ENCODE results near the gene DND1.
"Not testable (repeated sequence)": the region's sequence is repeated elsewhere in the genome, so short reads cannot be mapped to it uniquely, and the experiment has no call there.

DND1 gene

GRCh38 chr5:140630292-140631035, 42.9 kb downstream of the DND1 start:
- no peaks in the 10 kb centered on the region for H3K36me3 ChIP-seq (ENCODE audit: control insufficient read depth, insufficient read depth, low read length)
- H3K4me1 ChIP-seq (ENCODE audit: control insufficient read depth, insufficient read depth, low read length, poor library complexity, severe bottlenecking), result peaks cover 2% of the 10 kb centered on the region
- no peak overlapping the region for H3K27ac ChIP-seq (ENCODE audit: low read depth, low read length, severe bottlenecking)
- H3K9me3 ChIP-seq (ENCODE audit: control insufficient read depth, low read length), result peaks cover 22% of the 10 kb centered on the region
- H3K4me3 ChIP-seq (ENCODE audit: extremely low read depth, insufficient read depth, low read length, poor library complexity, severe bottlenecking), result no peak overlapping the region
- WGBS, 2 experiments (ENCODE audit: insufficient coverage in 2 of 2), result 79 to 80% methylated on average over 1 to 2 of the region's 2 CpGs

- H3K4me3 ChIP-seq (ENCODE audit: extremely low read depth, insufficient read depth, low read length, poor library complexity, severe bottlenecking), result no peak overlapping the region
- peaks cover 22% of the 10 kb centered on the region for H3K9me3 ChIP-seq (ENCODE audit: control insufficient read depth, low read length)
- no peak overlapping the region for H3K27ac ChIP-seq (ENCODE audit: low read depth, low read length, severe bottlenecking)
- H3K36me3 ChIP-seq (ENCODE audit: control insufficient read depth, insufficient read depth, low read length), result no peaks in the 10 kb centered on the region
- 100% methylated on average over 1 of the region's 1 CpG for WGBS, 2 experiments (ENCODE audit: insufficient coverage in 2 of 2)
- H3K4me1 ChIP-seq (ENCODE audit: control insufficient read depth, insufficient read depth, low read length, poor library complexity, severe bottlenecking), result no peaks in the 10 kb centered on the region
These were observed 44.7 kb downstream of the DND1 start for GRCh38 chr5:140628711-140629110.

- no peaks in the 10 kb centered on the region for H3K36me3 ChIP-seq (ENCODE audit: control insufficient read depth, insufficient read depth, low read length)
- H3K27ac ChIP-seq (ENCODE audit: low read depth, low read length, severe bottlenecking), result no peak overlapping the region
- 91 to 92% methylated on average over 1 to 4 of the region's 6 CpGs for WGBS, 2 experiments (ENCODE audit: insufficient coverage in 2 of 2)
- peaks cover 22% of the 10 kb centered on the region for H3K9me3 ChIP-seq (ENCODE audit: control insufficient read depth, low read length)
- no peak overlapping the region for H3K4me3 ChIP-seq (ENCODE audit: extremely low read depth, insufficient read depth, low read length, poor library complexity, severe bottlenecking)
- no peaks in the 10 kb centered on the region for H3K4me1 ChIP-seq (ENCODE audit: control insufficient read depth, insufficient read depth, low read length, poor library complexity, severe bottlenecking)
These were observed 45.4 kb downstream of the DND1 start for GRCh38 chr5:140627972-140628371.

GRCh38 chr5:140624886-140625285, 48.5 kb downstream of the DND1 start:
- not testable (repeated sequence) for H3K36me3 ChIP-seq (ENCODE audit: control insufficient read depth, insufficient read depth, low read length); H3K4me1 ChIP-seq (ENCODE audit: control insufficient read depth, insufficient read depth, low read length, poor library complexity, severe bottlenecking); H3K27ac ChIP-seq (ENCODE audit: low read depth, low read length, severe bottlenecking); H3K4me3 ChIP-seq (ENCODE audit: extremely low read depth, insufficient read depth, low read length, poor library complexity, severe bottlenecking)
- H3K9me3 ChIP-seq (ENCODE audit: control insufficient read depth, low read length), result peaks cover 22% of the 10 kb centered on the region
- 74 to 98% methylated on average over 4 to 8 of the region's 10 CpGs for WGBS, 2 experiments (ENCODE audit: insufficient coverage in 2 of 2)

GRCh38 chr5:140623061-140623460, 50.3 kb downstream of the DND1 start:
- H3K4me3 ChIP-seq (ENCODE audit: extremely low read depth, insufficient read depth, low read length, poor library complexity, severe bottlenecking); H3K27ac ChIP-seq (ENCODE audit: low read depth, low read length, severe bottlenecking); H3K4me1 ChIP-seq (ENCODE audit: control insufficient read depth, insufficient read depth, low read length, poor library complexity, severe bottlenecking); H3K36me3 ChIP-seq (ENCODE audit: control insufficient read depth, insufficient read depth, low read length): not testable (repeated sequence)
- H3K9me3 ChIP-seq (ENCODE audit: control insufficient read depth, low read length), result peaks cover 14% of the 10 kb centered on the region

- WGBS, 2 experiments (ENCODE audit: insufficient coverage in 2 of 2), result 96 to 100% methylated on average over 1 to 3 of the region's 3 CpGs
- Histone ChIP-seq H3K36me3 (ENCODE audit: control insufficient read depth, insufficient read depth, low read length) (no peaks in the 10 kb centered on the region), H3K4me1 (ENCODE audit: control insufficient read depth, insufficient read depth, low read length, poor library complexity, severe bottlenecking) (no peaks in the 10 kb centered on the region), H3K9me3 (ENCODE audit: control insufficient read depth, low read length) (peaks cover 8% of the 10 kb centered on the region), H3K4me3 (ENCODE audit: extremely low read depth, insufficient read depth, low read length, poor library complexity, severe bottlenecking) (no peak overlapping the region), H3K27ac (ENCODE audit: low read depth, low read length, severe bottlenecking) (no peak overlapping the region)
These were observed 51.1 kb downstream of the DND1 start for GRCh38 chr5:140622301-140622700.

Data from mesodermal cell (in vitro differentiated cells).